Activated T-cell treated with anti-CD3 and anti-CD28 coated beads, Interleukin-2, amount 50 U/mL, for 4 hours (primary cell): Measurements from ENCODE around the gene NHEJ1. TPM values are rescaled to one million over a fixed set of nuclear protein-coding genes. Genes with fewer than 3 reads are reported as not detected.

Experiments used
- ATAC-seq, 2 donors: fragments of 200-7000 bp; cut with Tn5 transposase; one replicate each; pipeline ENCODE4 v1.10.0; 2021
- DNase-seq: peaks from one replicate; pipeline ENCODE4 v3.0.0-alpha.2; 2020
- H3K27me3 Mint-ChIP-seq: one replicate; pipeline ENCODE4 v1.8.0; 2021; ENCODE audit warnings: low read depth, mixed read lengths
- H3K36me3 Mint-ChIP-seq: one replicate; pipeline ENCODE4 v1.8.0; 2022; ENCODE audit warnings: mixed read lengths; ENCODE audit not compliant: insufficient read depth
- H3K4me1 Mint-ChIP-seq: one replicate; pipeline ENCODE4 v1.8.0; 2021; ENCODE audit warnings: low read depth, mixed read lengths
- H3K4me3 Mint-ChIP-seq: one replicate; pipeline ENCODE4 v1.8.0; 2021; ENCODE audit warnings: mild to moderate bottlenecking, moderate library complexity, mixed read lengths
- H3K9me3 Mint-ChIP-seq: one replicate; pipeline ENCODE4 v1.8.0; 2021; ENCODE audit warnings: mixed read lengths
- total RNA-seq, 3 donors: library from RNA; stranded (reverse); gene quantifications; one replicate each; pipeline ENCODE4 v1.2.1, GENCODE V29; 2021

Gene NHEJ1
- total RNA-seq, 3 donors from 2014 or later = 26.5 to 33.3 (median 30.1) TPM

- H3K27me3 Mint-ChIP-seq = no peaks in the 10 kb centered on the region
Observed at GRCh38 chr2:219111375-219112061, 49.1 kb downstream of the NHEJ1 start.

GRCh38 chr2:219109471-219109870 lies 51.1 kb downstream of the NHEJ1 start:
- H3K27me3 Mint-ChIP-seq = no peaks in the 10 kb centered on the region

More at GRCh38 chr2:219111375-219112061, 49.1 kb downstream of the NHEJ1 start:
- Mint-ChIP-seq H3K4me1 (peaks cover 24% of the 10 kb centered on the region), H3K36me3 (peaks cover 12% of the 10 kb centered on the region), H3K4me3 (no peak overlapping the region), H3K9me3 (no peaks in the 10 kb centered on the region)
- DNase-seq (no peak), ATAC-seq (no peak)

GRCh38 chr2:219107758-219108157 lies 52.9 kb downstream of the NHEJ1 start:
- H3K4me1 Mint-ChIP-seq = peaks cover 43% of the 10 kb centered on the region
- ATAC-seq = no peak
- no peak overlapping the region for H3K4me3 Mint-ChIP-seq
- peaks cover 17% of the 10 kb centered on the region for H3K36me3 Mint-ChIP-seq
- DNase-seq = no peak
- no peaks in the 10 kb centered on the region for H3K9me3 Mint-ChIP-seq
- no peaks in the 10 kb centered on the region for H3K27me3 Mint-ChIP-seq

More at GRCh38 chr2:219109471-219109870, 51.1 kb downstream of the NHEJ1 start:
- Mint-ChIP-seq H3K4me1 (peaks cover 37% of the 10 kb centered on the region), H3K9me3 (no peaks in the 10 kb centered on the region), H3K36me3 (peaks cover 16% of the 10 kb centered on the region), H3K4me3 (no peak overlapping the region)
- peak; percentile 38 for DNase-seq
- peak; percentile 72 to 87 for ATAC-seq

- peaks cover 38% of the 10 kb centered on the region for H3K4me1 Mint-ChIP-seq
- H3K27me3 Mint-ChIP-seq = no peaks in the 10 kb centered on the region
- DNase-seq (no peak), ATAC-seq (no peak)
- H3K36me3 Mint-ChIP-seq = peaks cover 19% of the 10 kb centered on the region
- H3K4me3 Mint-ChIP-seq = no peak overlapping the region
- no peaks in the 10 kb centered on the region for H3K9me3 Mint-ChIP-seq
Observed at GRCh38 chr2:219106251-219106650, 54.4 kb downstream of the NHEJ1 start.

- peaks cover 19% of the 10 kb centered on the region for H3K36me3 Mint-ChIP-seq
- DNase-seq (no peak), ATAC-seq (peak; percentile 54 to 70)
- no peaks in the 10 kb centered on the region for H3K9me3 Mint-ChIP-seq
- no peak overlapping the region for H3K4me3 Mint-ChIP-seq
- no peaks in the 10 kb centered on the region for H3K27me3 Mint-ChIP-seq
- H3K4me1 Mint-ChIP-seq = peaks cover 32% of the 10 kb centered on the region
Observed at GRCh38 chr2:219104107-219105035, 56.2 kb downstream of the NHEJ1 start.

- peaks cover 7% of the 10 kb centered on the region for H3K36me3 Mint-ChIP-seq
- H3K4me1 Mint-ChIP-seq = peaks cover 4% of the 10 kb centered on the region
- no peaks in the 10 kb centered on the region for H3K9me3 Mint-ChIP-seq
- DNase-seq (no peak), ATAC-seq (no peak)
- H3K27me3 Mint-ChIP-seq = no peaks in the 10 kb centered on the region
- H3K4me3 Mint-ChIP-seq = no peak overlapping the region
Observed at GRCh38 chr2:219099329-219099728, 61.3 kb downstream of the NHEJ1 start.

GRCh38 chr2:219095406-219095935 lies 65.1 kb downstream of the NHEJ1 start:
- Mint-ChIP-seq H3K9me3 (no peaks in the 10 kb centered on the region), H3K36me3 (peaks cover 20% of the 10 kb centered on the region), H3K4me3 (no peak overlapping the region), H3K4me1 (no peaks in the 10 kb centered on the region), H3K27me3 (no peaks in the 10 kb centered on the region)
- ATAC-seq (no peak), DNase-seq (no peak)

GRCh38 chr2:219094171-219094570 lies 66.4 kb downstream of the NHEJ1 start:
- Mint-ChIP-seq H3K36me3 (peaks cover 25% of the 10 kb centered on the region), H3K27me3 (no peaks in the 10 kb centered on the region), H3K4me3 (no peak overlapping the region), H3K9me3 (no peaks in the 10 kb centered on the region), H3K4me1 (no peaks in the 10 kb centered on the region)
- no peak for DNase-seq
- no peak for ATAC-seq

- Mint-ChIP-seq H3K27me3 (no peaks in the 10 kb centered on the region), H3K4me1 (peaks cover 3% of the 10 kb centered on the region), H3K9me3 (no peaks in the 10 kb centered on the region), H3K4me3 (no peak overlapping the region), H3K36me3 (peaks cover 31% of the 10 kb centered on the region)
- no peak for DNase-seq
- no peak for ATAC-seq
Observed at GRCh38 chr2:219090436-219091299, 69.9 kb downstream of the NHEJ1 start.

- Mint-ChIP-seq H3K4me1 (peaks cover 5% of the 10 kb centered on the region), H3K9me3 (no peaks in the 10 kb centered on the region), H3K27me3 (no peaks in the 10 kb centered on the region), H3K4me3 (no peak overlapping the region), H3K36me3 (peaks cover 31% of the 10 kb centered on the region)
- ATAC-seq (no peak), DNase-seq (no peak)
Observed at GRCh38 chr2:219089330-219089729, 71.3 kb downstream of the NHEJ1 start.

- no peaks in the 10 kb centered on the region for H3K9me3 Mint-ChIP-seq
Observed at GRCh38 chr2:219087848-219088247, 72.8 kb downstream of the NHEJ1 start.

GRCh38 chr2:219087361-219087760 lies 73.3 kb downstream of the NHEJ1 start:
- Mint-ChIP-seq H3K9me3 (no peaks in the 10 kb centered on the region), H3K27me3 (no peaks in the 10 kb centered on the region), H3K4me1 (peaks cover 5% of the 10 kb centered on the region), H3K4me3 (no peak overlapping the region), H3K36me3 (peaks cover 21% of the 10 kb centered on the region)
- ATAC-seq (no peak), DNase-seq (no peak)

More at GRCh38 chr2:219087848-219088247, 72.8 kb downstream of the NHEJ1 start:
- DNase-seq (no peak), ATAC-seq (no peak)
- Mint-ChIP-seq H3K27me3 (no peaks in the 10 kb centered on the region), H3K36me3 (peaks cover 21% of the 10 kb centered on the region), H3K4me1 (peaks cover 5% of the 10 kb centered on the region), H3K4me3 (no peak overlapping the region)

GRCh38 chr2:219086196-219086595 lies 74.4 kb downstream of the NHEJ1 start:
- no peak overlapping the region for H3K4me3 Mint-ChIP-seq
- DNase-seq (no peak), ATAC-seq (no peak)
- H3K9me3 Mint-ChIP-seq = no peaks in the 10 kb centered on the region
- no peaks in the 10 kb centered on the region for H3K27me3 Mint-ChIP-seq
- peaks cover 17% of the 10 kb centered on the region for H3K36me3 Mint-ChIP-seq
- peaks cover 5% of the 10 kb centered on the region for H3K4me1 Mint-ChIP-seq

GRCh38 chr2:219084791-219085190 lies 75.8 kb downstream of the NHEJ1 start:
- peaks cover 9% of the 10 kb centered on the region for H3K36me3 Mint-ChIP-seq
- H3K4me1 Mint-ChIP-seq = peaks cover 5% of the 10 kb centered on the region
- ATAC-seq = no peak
- no peak overlapping the region for H3K4me3 Mint-ChIP-seq
- no peaks in the 10 kb centered on the region for H3K9me3 Mint-ChIP-seq
- no peak for DNase-seq
- no peaks in the 10 kb centered on the region for H3K27me3 Mint-ChIP-seq
